IPS DF 4.7 (cell line): Measurements from ENCODE around the gene APOL4.
"Not testable (repeated sequence)": the region's sequence is repeated elsewhere in the genome, so short reads cannot be mapped to it uniquely, and the experiment has no call there.

Experiments
- DNase-seq: peaks from one replicate; pipeline ENCODE4 v3.0.0-alpha.2; 2013; ENCODE audit warnings: low spot score; ENCODE audit errors: extremely low read depth

The APOL4 gene

GRCh38 chr22:36184433-36185025 is 17.1 kb downstream of the APOL4 start:
- no peak for DNase-seq

GRCh38 chr22:36183446-36183845 is 18.2 kb downstream of the APOL4 start:
- DNase-seq: no peak

- no peak for DNase-seq
Observed at GRCh38 chr22:36182857-36183256, 18.8 kb downstream of the APOL4 start.

GRCh38 chr22:36182056-36182455 is 19.6 kb downstream of the APOL4 start:
- DNase-seq: no peak

GRCh38 chr22:36180928-36181327 is 20.7 kb downstream of the APOL4 start:
- no peak for DNase-seq

GRCh38 chr22:36180038-36180880 is 21.4 kb downstream of the APOL4 start:
- peak; percentile 62 for DNase-seq

GRCh38 chr22:36177160-36177559 is 24.4 kb downstream of the APOL4 start:
- no peak for DNase-seq

GRCh38 chr22:36175892-36176291 is 25.7 kb downstream of the APOL4 start:
- no peak for DNase-seq

GRCh38 chr22:36171941-36172340 is 29.7 kb downstream of the APOL4 start:
- DNase-seq: no peak

- DNase-seq: no peak
Observed at GRCh38 chr22:36166518-36167220, 34.9 kb downstream of the APOL4 start.

- no peak for DNase-seq
Observed at GRCh38 chr22:36166086-36166485, 35.5 kb downstream of the APOL4 start.

- no peak for DNase-seq
Observed at GRCh38 chr22:36165141-36165540, 36.5 kb downstream of the APOL4 start.

- DNase-seq: no peak
Observed at GRCh38 chr22:36164621-36165020, 37.0 kb downstream of the APOL4 start.

GRCh38 chr22:36163497-36163896 is 38.1 kb downstream of the APOL4 start:
- DNase-seq: no peak

GRCh38 chr22:36162127-36163034 is 39.2 kb downstream of the APOL4 start:
- no peak for DNase-seq

- DNase-seq: not testable (repeated sequence)
Observed at GRCh38 chr22:36161793-36162126, 39.8 kb downstream of the APOL4 start.

- no peak for DNase-seq
Observed at GRCh38 chr22:36160499-36160942, 41.1 kb downstream of the APOL4 start, which contains the start of gene APOL3. APOL3 (minus strand) TSS chr22:36160755; CDS start chr22:36149055, 11,700 bp downstream.

GRCh38 chr22:36156515-36157419 is 44.8 kb downstream of the APOL4 start:
- no peak for DNase-seq

- no peak for DNase-seq
Observed at GRCh38 chr22:36156119-36156514, 45.5 kb downstream of the APOL4 start.

- DNase-seq: no peak
Observed at GRCh38 chr22:36155702-36156101, 45.9 kb downstream of the APOL4 start.
